HG02981 (cell line): ENCODE measurements around the gene HBG1.

Source experiments
- ATAC-seq: cut with Tn5 transposase; IDR thresholded peaks from one replicate; pipeline ENCODE4 v1.9.1; 2021; ENCODE audit warnings: mild to moderate bottlenecking, moderate library complexity; ENCODE audit not compliant: unreplicated experiment

The HBG1 gene

DNA sequence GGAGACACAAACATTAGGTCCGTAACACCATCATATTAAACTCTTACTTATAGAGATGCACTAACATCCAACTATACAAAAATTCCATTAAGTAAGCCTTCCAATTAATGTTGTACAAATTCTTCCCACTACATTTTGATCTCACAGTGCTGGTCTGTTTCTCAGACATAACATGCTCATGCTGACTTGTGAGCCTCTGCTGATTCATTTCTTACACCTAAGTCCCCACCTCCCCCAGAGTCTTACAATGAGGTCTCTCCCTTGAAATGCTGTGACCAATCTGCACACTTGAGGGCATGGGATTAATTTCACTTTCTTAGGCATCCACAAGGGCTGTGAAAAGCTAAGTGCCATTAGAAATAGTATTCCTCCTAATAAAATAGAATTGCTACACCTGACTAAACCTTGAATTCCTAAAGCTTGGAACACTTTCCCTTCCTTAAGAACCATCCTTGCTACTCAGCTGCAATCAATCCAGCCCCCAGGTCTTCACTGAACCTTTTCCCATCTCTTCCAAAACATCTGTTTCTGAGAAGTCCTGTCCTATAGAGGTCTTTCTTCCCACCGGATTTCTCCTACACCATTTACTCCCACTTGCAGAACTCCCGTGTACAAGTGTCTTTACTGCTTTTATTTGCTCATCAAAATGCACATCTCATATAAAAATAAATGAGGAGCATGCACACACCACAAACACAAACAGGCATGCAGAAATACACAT is 2.0 kb downstream of the HBG1 start:
- ATAC-seq: no peak

DNA sequence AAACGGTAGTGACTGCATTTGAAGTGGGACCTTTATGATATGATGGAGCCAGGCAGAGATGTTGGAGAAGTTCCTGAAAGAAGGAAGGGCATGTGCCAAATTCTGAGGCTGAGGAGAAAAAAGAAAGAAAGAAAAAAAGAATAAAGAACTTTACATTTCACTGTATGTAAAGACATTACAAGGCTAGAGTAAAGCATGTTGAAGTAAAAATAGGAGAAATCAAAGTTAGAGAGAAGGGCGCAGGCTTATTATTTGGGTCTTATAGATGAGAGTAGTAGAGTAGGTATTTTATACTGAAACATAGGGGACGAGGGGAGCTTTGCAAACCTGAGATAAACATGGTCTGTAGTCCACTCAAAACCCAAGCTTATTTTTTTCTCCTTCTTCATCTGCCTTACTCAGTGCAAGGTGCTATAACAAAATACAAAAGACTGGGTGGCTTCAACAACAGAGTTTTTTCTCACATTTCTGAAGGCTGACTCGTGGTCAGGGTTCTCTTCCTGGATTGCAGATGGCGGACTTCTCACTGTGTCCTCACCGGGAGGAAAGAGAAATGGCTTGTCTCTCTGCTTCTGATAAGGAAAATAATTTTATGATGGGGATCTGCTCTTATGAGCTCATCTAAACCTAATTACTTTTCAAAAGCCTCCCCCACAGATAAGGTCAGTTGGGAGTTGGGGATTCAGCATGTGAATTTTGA is 2.7 kb downstream of the HBG1 start:
- ATAC-seq: no peak

DNA sequence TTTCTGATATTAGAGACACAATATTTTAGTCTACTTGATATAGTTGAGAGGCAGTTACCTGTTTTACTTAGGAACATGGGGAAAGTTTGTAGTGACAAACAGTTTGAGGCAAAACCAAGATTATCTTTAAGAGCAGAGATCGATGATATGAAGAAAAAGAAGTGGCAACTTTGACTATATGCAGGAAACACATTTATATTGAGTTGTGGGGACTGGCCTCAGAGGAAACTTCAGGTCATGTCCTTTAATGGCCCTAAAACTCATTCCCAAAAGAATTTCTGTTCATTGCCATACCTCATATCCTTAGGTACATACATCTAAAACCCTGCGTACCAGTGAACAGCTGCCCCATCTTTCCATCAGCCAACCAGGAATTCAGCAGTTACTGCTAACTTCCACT is 4.5 kb downstream of the HBG1 start:
- ATAC-seq: no peak

DNA sequence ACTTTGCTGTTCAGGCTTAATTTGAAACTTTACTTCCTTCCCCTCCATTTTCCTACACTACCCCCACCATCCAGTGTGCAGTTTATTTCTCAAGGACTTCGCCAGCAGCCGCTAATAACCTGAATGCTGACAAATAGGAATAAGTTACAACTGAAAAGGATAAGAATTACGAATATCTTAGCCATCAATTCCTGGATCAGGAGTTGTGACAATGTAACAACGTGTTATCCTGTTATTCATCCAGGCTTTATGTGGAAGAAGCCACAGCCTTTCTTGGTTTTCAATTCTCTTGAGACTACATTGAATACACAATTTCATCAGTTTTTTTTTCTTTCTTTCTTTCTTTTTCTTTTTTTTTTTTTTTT is 5.9 kb downstream of the HBG1 start:
- no peak for ATAC-seq

DNA sequence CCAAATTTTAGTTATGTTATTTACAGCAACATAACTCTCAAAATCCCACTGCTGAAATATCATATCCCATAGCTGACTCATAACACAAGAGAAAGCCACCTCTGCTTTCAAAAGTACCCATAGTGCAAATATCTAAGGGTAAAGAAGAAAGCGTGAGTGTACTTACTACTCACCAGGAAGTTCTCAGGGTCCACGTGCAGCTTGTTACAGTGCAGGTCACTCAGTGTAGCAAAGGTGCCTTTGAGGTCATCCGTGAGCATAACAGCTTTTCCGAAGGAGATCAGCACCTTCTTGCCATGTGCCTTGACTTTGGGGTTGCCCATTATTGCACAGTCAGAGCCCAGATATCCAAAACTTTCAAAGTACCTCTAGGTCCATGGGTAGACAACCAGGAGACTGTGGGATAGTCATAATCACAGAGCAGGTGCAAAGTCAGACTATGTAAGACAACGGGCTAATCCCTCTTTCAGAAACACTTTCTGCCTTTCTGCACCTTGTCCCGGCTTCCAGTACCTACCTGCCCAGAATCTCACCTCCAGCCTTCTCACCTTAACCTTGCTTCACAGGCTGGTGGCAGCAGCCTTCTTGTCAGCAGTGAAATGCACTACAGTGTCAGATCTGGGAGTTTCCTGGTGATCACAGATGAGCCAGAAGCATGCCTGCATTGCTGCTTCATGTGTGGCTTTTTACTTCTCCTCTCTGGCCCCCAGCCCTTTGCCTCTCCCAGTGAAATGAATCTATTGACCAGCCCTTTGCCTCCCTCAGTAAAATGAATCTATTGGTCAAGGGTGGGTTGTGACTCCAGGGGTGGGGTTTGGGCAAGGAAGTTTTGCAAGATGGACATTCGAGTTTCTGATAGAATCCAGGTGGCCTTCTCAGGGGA is 6.5 kb downstream of the HBG1 start:
- ATAC-seq: peak; percentile 56

DNA sequence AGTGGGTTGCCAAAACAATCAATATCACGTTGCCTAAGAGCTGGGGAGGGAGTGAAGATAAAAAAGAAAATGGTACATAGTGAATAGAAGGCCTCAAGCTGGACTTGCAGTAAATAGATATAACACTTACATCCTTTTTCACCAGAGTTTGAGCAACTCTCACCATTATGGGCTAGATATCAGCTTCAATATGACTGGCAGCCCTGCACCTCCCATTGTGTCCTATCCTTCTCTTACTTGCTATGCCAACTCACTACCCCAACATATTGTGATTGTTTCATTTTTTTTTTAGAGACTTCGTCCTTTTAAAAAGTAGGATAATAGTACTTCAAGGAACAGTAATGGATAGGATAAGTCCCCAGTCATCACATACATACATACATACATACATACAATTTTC is 7.4 kb downstream of the HBG1 start:
- ATAC-seq: no peak

DNA sequence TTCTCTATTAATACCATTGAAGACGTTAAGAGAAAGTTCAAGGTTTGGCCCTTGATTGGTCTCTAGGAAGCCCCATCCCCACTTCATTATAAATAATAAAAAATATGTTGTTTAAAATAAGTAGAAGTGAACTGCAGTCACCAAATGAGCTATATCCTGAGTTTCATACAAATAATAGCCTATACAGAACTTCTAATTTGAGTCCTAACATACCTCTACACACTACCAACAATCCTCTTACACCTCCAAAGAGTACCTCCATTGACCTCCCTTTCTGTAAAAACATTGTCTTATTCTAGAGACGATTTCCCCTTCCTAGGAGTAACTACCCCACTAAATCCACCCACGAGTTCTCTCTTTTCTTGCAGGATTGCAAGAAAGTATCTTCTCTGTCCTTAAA is 8.2 kb downstream of the HBG1 start:
- ATAC-seq: no peak

DNA sequence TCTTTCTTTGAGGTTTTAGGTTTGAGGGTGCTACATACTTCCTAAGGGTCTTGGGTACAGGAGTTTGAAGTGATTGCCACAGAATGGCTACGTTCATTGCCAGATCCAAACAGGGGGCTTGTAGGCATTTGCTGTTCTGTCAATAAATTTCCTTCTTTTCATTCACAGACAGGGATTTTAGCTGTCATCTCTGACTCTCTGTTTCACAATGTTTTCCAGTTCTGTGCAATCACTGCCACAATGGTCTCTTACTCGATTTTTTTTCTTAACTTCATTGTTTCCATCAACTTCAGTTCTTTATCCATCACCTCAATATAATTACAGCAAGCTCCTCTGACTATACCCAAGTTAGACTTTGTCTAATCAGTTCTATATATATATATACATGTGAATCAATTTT is 9.2 kb downstream of the HBG1 start:
- no peak for ATAC-seq

DNA sequence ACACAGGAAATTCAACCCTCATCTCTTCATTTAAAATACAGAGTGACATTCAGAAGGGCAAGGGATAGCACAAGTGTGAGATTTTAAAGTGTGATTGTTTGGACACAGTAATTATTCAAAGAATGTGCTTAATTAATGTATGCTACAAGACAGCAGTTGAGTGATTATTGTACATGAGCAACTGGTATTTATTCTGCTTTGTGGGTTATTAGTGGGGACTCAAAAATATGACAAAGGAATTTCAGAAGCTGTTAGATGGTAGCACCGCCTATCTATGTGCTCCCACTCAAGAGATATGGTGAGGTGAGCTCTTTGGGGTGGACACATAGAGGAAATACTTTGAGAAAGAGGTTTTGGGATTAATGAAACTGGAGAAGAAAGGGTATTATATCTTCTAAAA is 9.6 kb downstream of the HBG1 start:
- no peak for ATAC-seq

DNA sequence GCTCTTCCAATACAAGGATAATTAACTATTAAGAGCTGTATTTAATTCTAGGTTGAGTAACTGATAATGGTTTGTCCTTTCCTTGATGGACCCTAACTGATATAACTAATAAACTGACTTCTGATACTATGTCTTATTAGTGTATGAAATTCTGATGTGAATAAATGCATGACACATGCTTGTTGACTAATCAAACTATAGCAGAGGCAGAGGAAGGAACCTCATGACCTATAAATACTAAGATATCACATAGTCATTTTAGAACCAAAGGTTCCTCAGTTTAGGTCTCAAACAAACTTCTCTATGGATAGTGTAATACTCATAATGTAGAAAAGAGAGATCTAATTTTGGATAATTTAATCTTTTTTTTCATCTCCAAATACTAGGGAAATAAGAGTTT is 10.6 kb downstream of the HBG1 start:
- no peak for ATAC-seq

DNA sequence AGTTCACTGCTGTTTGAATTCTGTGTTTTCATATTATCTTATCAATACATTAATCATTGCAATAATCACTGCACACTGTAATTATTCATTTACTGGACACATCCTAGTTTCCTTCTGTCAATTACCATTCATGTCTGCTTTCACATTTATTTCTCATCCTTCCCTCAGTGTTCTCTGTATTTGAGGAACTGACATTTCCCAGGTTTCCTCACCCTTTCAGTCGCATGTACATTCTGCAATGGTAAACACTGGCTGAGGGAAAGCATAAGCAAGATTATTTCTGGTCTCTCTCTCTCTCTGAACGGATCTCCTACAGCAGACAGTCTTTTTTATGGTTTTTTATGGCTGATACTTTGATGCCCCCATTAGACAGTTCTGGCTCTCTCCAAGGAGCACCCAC is 11.2 kb downstream of the HBG1 start:
- no peak for ATAC-seq

DNA sequence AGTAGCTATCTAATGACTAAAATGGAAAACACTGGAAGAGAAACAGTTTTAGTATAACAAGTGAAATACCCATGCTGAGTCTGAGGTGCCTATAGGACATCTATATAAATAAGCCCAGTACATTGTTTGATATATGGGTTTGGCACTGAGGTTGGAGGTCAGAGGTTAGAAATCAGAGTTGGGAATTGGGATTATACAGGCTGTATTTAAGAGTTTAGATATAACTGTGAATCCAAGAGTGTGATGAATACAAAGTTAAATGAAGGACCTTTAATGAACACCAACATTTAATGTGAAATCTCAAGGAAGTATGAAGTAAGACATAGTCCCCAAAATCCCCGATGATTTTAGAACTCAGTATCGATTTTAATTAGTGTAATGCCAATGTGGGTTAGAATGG is 12.2 kb downstream of the HBG1 start:
- no peak for ATAC-seq

DNA sequence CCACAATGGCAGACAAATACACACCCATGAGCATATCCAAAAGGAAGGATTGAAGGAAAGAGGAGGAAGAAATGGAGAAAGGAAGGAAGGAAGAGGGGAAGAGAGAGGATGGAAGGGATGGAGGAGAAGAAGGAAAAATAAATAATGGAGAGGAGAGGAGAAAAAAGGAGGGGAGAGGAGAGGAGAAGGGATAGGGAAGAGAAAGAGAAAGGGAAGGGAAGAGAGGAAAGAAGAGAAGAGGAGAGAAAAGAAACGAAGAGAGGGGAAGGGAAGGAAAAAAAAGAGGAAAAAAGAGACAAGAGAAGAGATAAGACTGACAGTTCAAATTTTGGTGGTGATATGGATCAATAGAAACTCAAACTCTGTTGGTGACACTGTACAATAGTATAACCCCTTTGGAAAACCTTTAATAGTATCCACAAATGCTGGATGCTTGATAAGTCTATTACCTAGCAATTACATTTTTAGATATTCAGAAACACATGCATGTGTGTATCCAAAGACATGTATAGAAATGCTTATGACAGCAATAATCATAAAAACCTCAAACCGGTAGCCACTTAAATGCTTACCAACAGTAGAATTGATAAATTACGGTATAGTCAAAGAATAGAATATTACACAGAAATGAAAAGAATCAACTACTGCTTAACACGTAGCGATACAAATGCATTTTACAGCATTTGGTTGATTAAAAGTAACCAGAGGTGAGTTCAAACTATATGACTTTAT is 14.1 kb downstream of the HBG1 start:
- no peak for ATAC-seq

DNA sequence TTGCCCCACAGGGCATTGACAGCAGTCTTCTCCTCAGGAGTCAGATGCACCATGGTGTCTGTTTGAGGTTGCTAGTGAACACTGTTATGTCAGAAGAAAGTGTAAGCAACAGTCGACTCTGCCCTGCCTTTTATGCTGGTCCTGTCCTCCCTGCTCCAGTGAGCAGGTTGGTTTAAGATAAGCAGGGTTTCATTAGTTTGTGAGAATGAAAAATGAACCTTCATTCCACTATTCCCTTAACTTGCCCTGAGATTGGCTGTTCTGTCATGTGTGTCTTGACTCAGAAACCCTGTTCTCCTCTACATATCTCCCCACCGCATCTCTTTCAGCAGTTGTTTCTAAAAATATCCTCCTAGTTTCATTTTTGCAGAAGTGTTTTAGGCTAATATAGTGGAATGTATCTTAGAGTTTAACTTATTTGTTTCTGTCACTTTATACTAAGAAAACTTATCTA is 15.2 kb downstream of the HBG1 start, which contains the start of gene HBD:
TSS of gene HBD (minus strand) at position 103 of the 454 bp plus-strand sequence. CDS start at position 53, 50 bp downstream.
- ATAC-seq: peak; percentile 89

DNA sequence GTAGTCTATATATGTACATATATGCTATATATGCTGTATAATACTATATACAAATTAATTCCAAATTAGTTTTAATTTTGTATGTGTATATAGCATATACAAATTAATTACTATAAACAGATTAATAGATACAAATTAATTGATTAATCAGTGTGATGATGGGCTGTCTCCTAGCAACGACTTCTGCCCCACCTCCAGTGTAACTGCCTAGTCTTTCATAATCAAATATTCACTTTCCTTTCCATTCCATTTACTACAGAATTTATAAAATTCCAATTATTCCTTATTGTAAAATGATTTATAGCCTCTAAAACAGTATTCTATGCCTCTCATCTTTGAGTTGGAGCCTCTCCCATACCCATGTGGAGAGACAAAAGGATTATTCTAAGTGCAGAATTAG is 16.4 kb downstream of the HBG1 start:
- no peak for ATAC-seq

DNA sequence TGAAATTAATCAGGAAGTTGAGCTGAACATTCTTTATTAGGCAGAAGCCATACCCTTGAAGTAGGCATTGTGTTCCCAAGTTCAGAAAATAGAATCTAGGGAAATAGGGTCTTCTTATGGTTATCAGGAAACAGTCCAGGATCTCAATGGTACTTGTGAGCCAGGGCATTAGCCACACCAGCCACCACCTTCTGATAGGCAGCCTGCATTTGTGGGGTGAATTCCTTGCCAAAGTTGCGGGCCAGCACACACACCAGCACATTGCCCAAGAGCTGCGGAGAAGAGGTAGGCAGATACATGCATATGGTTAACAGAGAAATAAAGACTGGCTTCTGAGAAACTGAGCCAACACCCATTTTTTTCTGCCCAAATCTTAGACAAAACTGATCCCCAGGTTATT is 16.8 kb downstream of the HBG1 start:
- no peak for ATAC-seq

DNA sequence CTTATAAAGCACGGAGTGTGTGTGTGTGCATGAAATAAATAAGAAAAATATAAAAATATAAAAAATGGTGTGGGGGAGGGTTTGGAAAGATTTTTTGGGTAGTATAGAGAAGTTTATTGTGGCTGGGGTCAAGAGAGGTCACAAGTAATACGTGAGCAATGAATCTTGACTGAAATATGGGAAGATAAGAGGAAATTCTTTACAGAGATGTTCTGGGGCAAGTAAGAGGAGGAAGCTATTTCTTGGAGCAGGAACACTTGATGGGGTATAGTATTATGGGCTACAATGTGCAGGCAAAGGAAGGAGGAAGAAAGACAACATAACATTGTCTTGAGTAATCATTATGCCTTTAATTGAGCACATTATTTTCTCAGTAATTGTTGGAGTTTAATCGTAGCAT is 17.5 kb downstream of the HBG1 start:
- no peak for ATAC-seq

DNA sequence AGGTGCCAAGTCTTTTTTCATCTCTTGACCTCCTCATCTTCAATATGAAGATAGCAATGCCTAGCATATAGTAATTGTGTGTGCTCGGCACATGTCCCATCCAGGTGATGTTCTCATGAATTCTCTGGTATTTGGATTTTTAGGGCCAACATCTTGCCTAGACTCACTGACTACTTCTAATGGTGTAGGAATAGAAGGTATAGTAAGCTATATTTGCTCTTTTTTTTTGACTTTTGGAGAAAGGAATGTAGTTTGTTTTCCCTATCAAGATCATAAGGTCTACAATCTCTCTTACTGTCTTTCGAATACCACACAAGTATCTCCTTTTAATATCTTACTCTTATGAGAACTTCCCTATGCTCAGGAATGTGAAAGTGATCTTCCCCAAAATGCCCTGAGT is 18.5 kb downstream of the HBG1 start:
- no peak for ATAC-seq

DNA sequence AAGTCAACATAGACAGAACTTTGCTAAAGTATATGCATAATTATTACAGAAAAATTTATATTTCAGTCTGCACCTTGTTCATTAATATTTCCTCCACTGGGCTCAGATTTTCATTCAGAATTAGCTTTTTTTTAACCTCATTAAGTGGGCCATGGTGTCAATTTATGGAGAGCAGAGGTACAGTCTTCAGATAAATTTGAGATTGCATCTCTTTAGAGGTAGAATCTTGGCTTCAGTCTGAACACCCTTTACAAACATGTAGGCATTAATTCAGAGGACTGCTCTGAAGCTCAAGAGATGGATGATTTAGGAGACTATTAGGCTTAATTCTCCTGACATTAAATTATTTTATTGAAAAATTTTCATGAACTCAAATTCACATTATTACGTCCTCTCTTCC is 19.4 kb downstream of the HBG1 start:
- ATAC-seq: no peak

DNA sequence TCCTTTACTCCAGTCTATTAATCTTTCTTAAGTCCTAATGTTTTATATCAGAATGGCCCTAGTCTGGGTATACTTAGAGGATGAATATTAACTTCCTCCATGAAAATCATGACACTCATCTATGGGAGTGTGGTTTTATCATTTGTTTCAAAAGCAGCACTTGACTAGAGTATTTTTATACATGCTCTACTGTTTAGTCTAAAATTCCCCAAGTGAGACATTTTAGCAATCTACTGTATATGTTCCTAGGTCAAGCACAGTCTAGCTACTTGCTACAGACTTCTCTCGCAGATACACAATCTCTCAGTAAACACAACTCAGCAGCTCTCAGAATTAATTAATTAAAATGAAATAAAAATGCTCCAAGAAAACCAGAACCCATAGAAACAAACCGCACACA is 19.9 kb downstream of the HBG1 start:
- no peak for ATAC-seq

DNA sequence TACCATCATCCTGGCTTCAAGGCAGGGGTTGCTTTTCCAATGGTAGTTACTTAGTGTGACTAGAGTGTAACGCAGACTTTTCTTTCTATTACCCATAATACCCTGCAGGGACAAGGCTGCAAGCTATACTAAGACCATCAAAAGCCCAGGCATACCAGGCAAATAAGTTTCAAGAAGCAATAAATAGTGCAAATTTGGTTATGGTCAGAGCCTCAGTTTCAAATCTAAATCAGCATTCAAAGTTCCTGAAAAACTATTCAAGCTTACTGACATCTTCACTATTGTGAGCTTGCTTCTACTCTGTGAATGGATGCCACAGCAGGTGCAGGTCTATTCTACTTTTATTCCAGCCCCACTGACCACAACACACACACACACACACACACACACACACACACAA is 20.3 kb downstream of the HBG1 start:
- ATAC-seq: no peak
